ENCODE data around the gene NOP53.

GRCh38 chr19:47713046-47714021, 32.0 kb upstream of the NOP53 start, which contains the start of gene EHD2:
- no peak for TF ChIP-seq GATA3 (IDR thresholded peaks at IDR 0.05; ENCODE audit: low read depth, low read length)
- TF ChIP-seq GATA2 (IDR thresholded peaks at IDR 0.05; ENCODE audit: low read depth, low read length): no peak
